Thyroid gland (tissue), 4 donors: Measurements from ENCODE around the gene PRICKLE1.

Source experiments
- POLR2A ChIP-seq, 2 donors: fragments of 450-650 bp; IDR thresholded peaks; one replicate each; pipeline ENCODE4 v1.6.1; 2017; ENCODE audit warnings: antibody characterized with exemption in 2 of 2, mild to moderate bottlenecking in 2 of 2, moderate library complexity in 1 of 2
- TF ChIP-seq, protein P1 (sequence below), 6 experiments: fragments of 200-600 bp in 3 of 6; fragments of 450-650 bp in 3 of 6; sonication (generic) in 3 of 6; IDR thresholded peaks; one replicate each; pipeline ENCODE4 v1.5.1; 2016 to 2019; ENCODE audit warnings: antibody characterized with exemption in 6 of 6, mild to moderate bottlenecking in 2 of 6, inconsistent platforms in 1 of 6, moderate library complexity in 1 of 6

DNA sequence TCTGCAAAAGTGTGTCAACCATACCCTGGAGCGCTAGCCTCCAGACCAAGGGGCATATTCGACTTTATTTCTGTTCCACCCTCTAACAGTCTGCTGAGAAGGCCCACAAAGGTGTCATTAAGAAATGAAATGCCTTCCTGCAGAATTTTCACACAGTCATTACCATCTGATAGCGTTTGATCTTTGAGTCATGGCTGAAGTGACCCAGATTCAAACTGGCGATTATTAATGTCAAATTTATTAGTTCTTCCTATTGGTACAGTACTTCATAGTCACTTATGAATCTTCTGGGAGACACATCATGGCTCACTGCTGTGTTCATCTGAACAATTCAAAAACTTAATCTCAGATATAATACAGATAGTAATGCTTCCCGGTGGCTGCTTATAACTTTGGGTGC, 13.2 kb downstream of the PRICKLE1 start:
- TF ChIP-seq, protein P1, sequence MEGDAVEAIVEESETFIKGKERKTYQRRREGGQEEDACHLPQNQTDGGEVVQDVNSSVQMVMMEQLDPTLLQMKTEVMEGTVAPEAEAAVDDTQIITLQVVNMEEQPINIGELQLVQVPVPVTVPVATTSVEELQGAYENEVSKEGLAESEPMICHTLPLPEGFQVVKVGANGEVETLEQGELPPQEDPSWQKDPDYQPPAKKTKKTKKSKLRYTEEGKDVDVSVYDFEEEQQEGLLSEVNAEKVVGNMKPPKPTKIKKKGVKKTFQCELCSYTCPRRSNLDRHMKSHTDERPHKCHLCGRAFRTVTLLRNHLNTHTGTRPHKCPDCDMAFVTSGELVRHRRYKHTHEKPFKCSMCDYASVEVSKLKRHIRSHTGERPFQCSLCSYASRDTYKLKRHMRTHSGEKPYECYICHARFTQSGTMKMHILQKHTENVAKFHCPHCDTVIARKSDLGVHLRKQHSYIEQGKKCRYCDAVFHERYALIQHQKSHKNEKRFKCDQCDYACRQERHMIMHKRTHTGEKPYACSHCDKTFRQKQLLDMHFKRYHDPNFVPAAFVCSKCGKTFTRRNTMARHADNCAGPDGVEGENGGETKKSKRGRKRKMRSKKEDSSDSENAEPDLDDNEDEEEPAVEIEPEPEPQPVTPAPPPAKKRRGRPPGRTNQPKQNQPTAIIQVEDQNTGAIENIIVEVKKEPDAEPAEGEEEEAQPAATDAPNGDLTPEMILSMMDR (IDR thresholded peaks at IDR 0.05): no peak
- TF ChIP-seq POLR2A (IDR thresholded peaks at IDR 0.05): no peak
